CD4-positive, alpha-beta T cell treated with Interleukin-1 beta for 1 hour (primary cell): Measurements from ENCODE around the gene GSTT2B.
A peak's percentile ranks its signal among the peaks of the same experiment; 100 is the strongest.
"Not testable (repeated sequence)": the region's sequence is repeated elsewhere in the genome, so short reads cannot be mapped to it uniquely, and the experiment has no call there.

Experiments
- DNase-seq, 2 donors: peaks; one replicate each; pipeline ENCODE4 v3.0.0-alpha.2; 2020 to 2022

GSTT2B gene

GRCh38 chr22:23980567-23980966, 19.6 kb upstream of the GSTT2B start:
- not testable (repeated sequence) for DNase-seq

- not testable (repeated sequence) for DNase-seq
Observed at GRCh38 chr22:23979557-23980240, 18.7 kb upstream of the GSTT2B start, which contains the start of gene GSTT2. GSTT2 (plus strand) TSS chr22:23980134.

GRCh38 chr22:23977304-23977703, 16.3 kb upstream of the GSTT2B start:
- DNase-seq = not testable (repeated sequence)

GRCh38 chr22:23974836-23975352, 13.9 kb upstream of the GSTT2B start:
- not testable (repeated sequence) for DNase-seq

GRCh38 chr22:23974345-23974744, 13.3 kb upstream of the GSTT2B start, which contains the start of gene DDT:
DDT (minus strand) TSS chr22:23974441; CDS start chr22:23974414, 27 bp downstream.
- DNase-seq = not testable (repeated sequence)

- DNase-seq = not testable (repeated sequence)
Observed at GRCh38 chr22:23971927-23972326, 10.9 kb upstream of the GSTT2B start.

- DNase-seq = no peak
Observed at GRCh38 chr22:23970816-23971486, 10.0 kb upstream of the GSTT2B start.

GRCh38 chr22:23970201-23970641, 9.2 kb upstream of the GSTT2B start:
- DNase-seq = no peak

- no peak for DNase-seq
Observed at GRCh38 chr22:23969071-23969470, 8.1 kb upstream of the GSTT2B start.

- not testable (repeated sequence) for DNase-seq
Observed at GRCh38 chr22:23966568-23966967, 5.6 kb upstream of the GSTT2B start, which contains the start of gene DDTL. DDTL (plus strand) TSS chr22:23966888; CDS start chr22:23966915, 27 bp downstream.

- DNase-seq = not testable (repeated sequence)
Observed at GRCh38 chr22:23966094-23966493, 5.1 kb upstream of the GSTT2B start.

GRCh38 chr22:23956301-23956900, 4.6 kb downstream of the GSTT2B start:
- DNase-seq = peak; percentile 76 to 85

GRCh38 chr22:23955886-23956285, 5.1 kb downstream of the GSTT2B start:
- not testable (repeated sequence) for DNase-seq

- DNase-seq = not testable (repeated sequence)
Observed at GRCh38 chr22:23954991-23955305, 6.0 kb downstream of the GSTT2B start.

GRCh38 chr22:23954193-23954990, 6.6 kb downstream of the GSTT2B start:
- DNase-seq = not testable (repeated sequence)

- DNase-seq = not testable (repeated sequence)
Observed at GRCh38 chr22:23953485-23953884, 7.5 kb downstream of the GSTT2B start.

- DNase-seq = not testable (repeated sequence)
Observed at GRCh38 chr22:23952794-23953405, 8.1 kb downstream of the GSTT2B start.

GRCh38 chr22:23951383-23951782, 9.6 kb downstream of the GSTT2B start:
- DNase-seq = not testable (repeated sequence)

GRCh38 chr22:23949764-23950163, 11.2 kb downstream of the GSTT2B start:
- not testable (repeated sequence) for DNase-seq

GRCh38 chr22:23947391-23947790, 13.6 kb downstream of the GSTT2B start:
- not testable (repeated sequence) for DNase-seq

GRCh38 chr22:23940166-23940565, 20.8 kb downstream of the GSTT2B start:
- DNase-seq = not testable (repeated sequence)

- DNase-seq = no peak
Observed at GRCh38 chr22:23939017-23939357, 22.0 kb downstream of the GSTT2B start.
